GM21423 (cell line): Measurements from ENCODE around the gene MAP2K1.
"Not testable (repeated sequence)": the region's sequence is repeated elsewhere in the genome, so short reads cannot be mapped to it uniquely, and the experiment has no call there.

ENCODE experiments used
- ATAC-seq: cut with Tn5 transposase; IDR thresholded peaks from one replicate; pipeline ENCODE4 v1.9.1; 2021; ENCODE audit warnings: mild to moderate bottlenecking, moderate library complexity; ENCODE audit not compliant: unreplicated experiment

MAP2K1 gene

GRCh38 chr15:66390678-66391077, 4.0 kb downstream of the MAP2K1 start:
- no peak for ATAC-seq

- not testable (repeated sequence) for ATAC-seq
Measured at GRCh38 chr15:66393037-66393436, 6.3 kb downstream of the MAP2K1 start.

- ATAC-seq, result no peak
Measured at GRCh38 chr15:66394472-66394871, 7.8 kb downstream of the MAP2K1 start.

GRCh38 chr15:66394915-66395314, 8.2 kb downstream of the MAP2K1 start:
- ATAC-seq, result no peak

GRCh38 chr15:66399276-66399675, 12.6 kb downstream of the MAP2K1 start:
- ATAC-seq, result no peak

GRCh38 chr15:66400351-66400774, 13.7 kb downstream of the MAP2K1 start:
- no peak for ATAC-seq

- ATAC-seq, result no peak
Measured at GRCh38 chr15:66401130-66402021, 14.7 kb downstream of the MAP2K1 start.

GRCh38 chr15:66402761-66403284, 16.1 kb downstream of the MAP2K1 start:
- no peak for ATAC-seq

GRCh38 chr15:66403323-66403722, 16.6 kb downstream of the MAP2K1 start:
- no peak for ATAC-seq

GRCh38 chr15:66404122-66404521, 17.4 kb downstream of the MAP2K1 start:
- no peak for ATAC-seq

- no peak for ATAC-seq
Measured at GRCh38 chr15:66404532-66404931, 17.8 kb downstream of the MAP2K1 start.

GRCh38 chr15:66405007-66405406, 18.3 kb downstream of the MAP2K1 start:
- no peak for ATAC-seq

GRCh38 chr15:66405615-66406014, 18.9 kb downstream of the MAP2K1 start:
- ATAC-seq, result no peak

GRCh38 chr15:66408254-66408653, 21.5 kb downstream of the MAP2K1 start:
- ATAC-seq, result no peak

- ATAC-seq, result no peak
Measured at GRCh38 chr15:66408675-66409282, 22.1 kb downstream of the MAP2K1 start.

- ATAC-seq, result no peak
Measured at GRCh38 chr15:66409565-66410108, 22.9 kb downstream of the MAP2K1 start.

GRCh38 chr15:66411190-66411589, 24.5 kb downstream of the MAP2K1 start:
- ATAC-seq, result no peak

- no peak for ATAC-seq
Measured at GRCh38 chr15:66412220-66412619, 25.5 kb downstream of the MAP2K1 start.

- no peak for ATAC-seq
Measured at GRCh38 chr15:66413579-66413978, 26.9 kb downstream of the MAP2K1 start.

- no peak for ATAC-seq
Measured at GRCh38 chr15:66415360-66415759, 28.6 kb downstream of the MAP2K1 start.

GRCh38 chr15:66417736-66418135, 31.0 kb downstream of the MAP2K1 start:
- no peak for ATAC-seq

GRCh38 chr15:66419471-66419870, 32.8 kb downstream of the MAP2K1 start:
- no peak for ATAC-seq
